ENCODE measurements around the gene RPL37. TPM values are rescaled to one million over a fixed set of nuclear protein-coding genes. Genes with fewer than 3 reads are reported as not detected.

Gene RPL37
- total RNA-seq, 1 donor = 247 TPM

GRCh38 chr5:40784916-40785315 lies 50.1 kb downstream of the RPL37 start:
- no peak for TF ChIP-seq CTCF (IDR thresholded peaks at IDR 0.05; ENCODE audit: insufficient read depth, low read depth, low read length)
- no peak overlapping the region for H3K4me3 ChIP-seq (ENCODE audit: low read depth, low read length)
- no peak for DNase-seq (ENCODE audit: low read depth)

GRCh38 chr5:40784027-40784653 lies 50.9 kb downstream of the RPL37 start:
- no peak for DNase-seq (ENCODE audit: low read depth)
- no peak overlapping the region for H3K4me3 ChIP-seq (ENCODE audit: low read depth, low read length)
- no peak for TF ChIP-seq CTCF (IDR thresholded peaks at IDR 0.05; ENCODE audit: insufficient read depth, low read depth, low read length)

GRCh38 chr5:40781843-40782409 lies 53.1 kb downstream of the RPL37 start:
- DNase-seq (ENCODE audit: low read depth) = peak; percentile 69
- no peak overlapping the region for H3K4me3 ChIP-seq (ENCODE audit: low read depth, low read length)
- no peak for TF ChIP-seq CTCF (IDR thresholded peaks at IDR 0.05; ENCODE audit: insufficient read depth, low read depth, low read length)

GRCh38 chr5:40780858-40781257 lies 54.2 kb downstream of the RPL37 start:
- no peak for DNase-seq (ENCODE audit: low read depth)
- TF ChIP-seq CTCF (IDR thresholded peaks at IDR 0.05; ENCODE audit: insufficient read depth, low read depth, low read length) = no peak
- no peak overlapping the region for H3K4me3 ChIP-seq (ENCODE audit: low read depth, low read length)

- H3K4me3 ChIP-seq (ENCODE audit: low read depth, low read length) = no peak overlapping the region
- no peak for DNase-seq (ENCODE audit: low read depth)
- TF ChIP-seq CTCF (IDR thresholded peaks at IDR 0.05; ENCODE audit: insufficient read depth, low read depth, low read length) = no peak
Measured at GRCh38 chr5:40780199-40780598, 54.8 kb downstream of the RPL37 start.

- DNase-seq (ENCODE audit: low read depth) = no peak
- no peak for TF ChIP-seq CTCF (IDR thresholded peaks at IDR 0.05; ENCODE audit: insufficient read depth, low read depth, low read length)
- H3K4me3 ChIP-seq (ENCODE audit: low read depth, low read length) = no peak overlapping the region
Measured at GRCh38 chr5:40779561-40779960, 55.5 kb downstream of the RPL37 start.

- DNase-seq (ENCODE audit: low read depth) = no peak
- no peak for TF ChIP-seq CTCF (IDR thresholded peaks at IDR 0.05; ENCODE audit: insufficient read depth, low read depth, low read length)
- no peak overlapping the region for H3K4me3 ChIP-seq (ENCODE audit: low read depth, low read length)
Measured at GRCh38 chr5:40778133-40778532, 56.9 kb downstream of the RPL37 start.

All from fibroblast of villous mesenchyme (primary cell).